Peyer's patch (tissue), 4 donors: ENCODE data around the gene NOTCH2. TPM values are rescaled to one million over a fixed set of nuclear protein-coding genes. Genes with fewer than 3 reads are reported as not detected.

ENCODE experiments used
- DNase-seq, 3 donors: peaks; one replicate each; pipeline ENCODE4 v3.0.0-alpha.2; 2017 to 2019
- H3K27ac ChIP-seq, 4 donors: fragments of 200-600 bp; sonication (generic); one replicate each; pipeline ENCODE4 v1.5.1; 2016 to 2019
- H3K27me3 ChIP-seq, 2 donors: fragments of 200-600 bp; sonication (generic); one replicate each; pipeline ENCODE4 v1.5.1; 2019
- H3K36me3 ChIP-seq, 3 donors: fragments of 200-600 bp; sonication (generic); one replicate each; pipeline ENCODE4 v1.5.1; 2016 to 2019
- H3K4me1 ChIP-seq, 4 donors: fragments of 200-600 bp; sonication (generic); one replicate each; pipeline ENCODE4 v1.5.1; 2016 to 2019
- H3K4me3 ChIP-seq, 4 donors: fragments of 200-600 bp; sonication (generic); 1 replicate in 3 of 4; 2 replicates in 1 of 4; pipeline ENCODE4 v1.5.1; 2016 to 2019; ENCODE audit warnings: mild to moderate bottlenecking in 1 of 4
- H3K9me3 ChIP-seq, 4 donors: fragments of 200-600 bp; sonication (generic); one replicate each; pipeline ENCODE4 v1.5.1; 2016 to 2019; ENCODE audit warnings: mild to moderate bottlenecking in 1 of 4
- POLR2A ChIP-seq, 2 donors: fragments of 450-650 bp; IDR thresholded peaks; one replicate each; pipeline ENCODE4 v1.5.1; 2017; ENCODE audit warnings: antibody characterized with exemption in 2 of 2, mild to moderate bottlenecking in 2 of 2, moderate library complexity in 2 of 2
- total RNA-seq, 4 donors: library from RNA; depleted of rRNA; stranded (reverse); fragments of >200 nt; gene quantifications; one replicate each; pipeline ENCODE4 v1.1.0, GENCODE V29; 2016
- TF ChIP-seq, protein P1 (sequence below), 6 experiments: fragments of 450-650 bp in 4 of 6; fragments of 200-600 bp in 2 of 6; sonication (generic) in 1 of 6; IDR thresholded peaks; one replicate each; pipeline ENCODE4 v1.5.1; 2017 to 2019; ENCODE audit warnings: antibody characterized with exemption in 6 of 6, mild to moderate bottlenecking in 3 of 6, moderate library complexity in 1 of 6

Gene NOTCH2
- total RNA-seq, 4 donors from 2014 or later, result 35.5 to 47.6 (median 40.3) TPM

- Histone ChIP-seq H3K4me1 (no peaks in the 10 kb centered on the region), H3K27ac (no peak overlapping the region), H3K4me3 (no peak overlapping the region), H3K27me3 (no peaks in the 10 kb centered on the region), H3K36me3 (no peaks in the 10 kb centered on the region), H3K9me3 (no peaks in the 10 kb centered on the region)
- DNase-seq, result no peak
- no peak for TF ChIP-seq POLR2A (IDR thresholded peaks at IDR 0.05)
- TF ChIP-seq, protein P1, sequence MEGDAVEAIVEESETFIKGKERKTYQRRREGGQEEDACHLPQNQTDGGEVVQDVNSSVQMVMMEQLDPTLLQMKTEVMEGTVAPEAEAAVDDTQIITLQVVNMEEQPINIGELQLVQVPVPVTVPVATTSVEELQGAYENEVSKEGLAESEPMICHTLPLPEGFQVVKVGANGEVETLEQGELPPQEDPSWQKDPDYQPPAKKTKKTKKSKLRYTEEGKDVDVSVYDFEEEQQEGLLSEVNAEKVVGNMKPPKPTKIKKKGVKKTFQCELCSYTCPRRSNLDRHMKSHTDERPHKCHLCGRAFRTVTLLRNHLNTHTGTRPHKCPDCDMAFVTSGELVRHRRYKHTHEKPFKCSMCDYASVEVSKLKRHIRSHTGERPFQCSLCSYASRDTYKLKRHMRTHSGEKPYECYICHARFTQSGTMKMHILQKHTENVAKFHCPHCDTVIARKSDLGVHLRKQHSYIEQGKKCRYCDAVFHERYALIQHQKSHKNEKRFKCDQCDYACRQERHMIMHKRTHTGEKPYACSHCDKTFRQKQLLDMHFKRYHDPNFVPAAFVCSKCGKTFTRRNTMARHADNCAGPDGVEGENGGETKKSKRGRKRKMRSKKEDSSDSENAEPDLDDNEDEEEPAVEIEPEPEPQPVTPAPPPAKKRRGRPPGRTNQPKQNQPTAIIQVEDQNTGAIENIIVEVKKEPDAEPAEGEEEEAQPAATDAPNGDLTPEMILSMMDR (IDR thresholded peaks at IDR 0.05), result no peak
Measured at GRCh38 chr1:119975006-119975405, 94.5 kb downstream of the NOTCH2 start.

- TF ChIP-seq POLR2A (IDR thresholded peaks at IDR 0.05), result no peak
- TF ChIP-seq, protein P1 (IDR thresholded peaks at IDR 0.05), result no peak
- Histone ChIP-seq H3K27ac (no peak overlapping the region), H3K4me3 (no peak overlapping the region), H3K9me3 (no peaks in the 10 kb centered on the region), H3K36me3 (peaks cover 0 to 7% (median 0%) of the 10 kb centered on the region in 3 donors), H3K27me3 (no peaks in the 10 kb centered on the region), H3K4me1 (no peaks in the 10 kb centered on the region)
- no peak for DNase-seq
Measured at GRCh38 chr1:119974013-119974412, 95.4 kb downstream of the NOTCH2 start.

- H3K4me3 ChIP-seq, result no peak overlapping the region
- TF ChIP-seq, protein P1 (IDR thresholded peaks at IDR 0.05), result no peak
- no peak for TF ChIP-seq POLR2A (IDR thresholded peaks at IDR 0.05)
- no peaks in the 10 kb centered on the region for H3K4me1 ChIP-seq
- no peak for DNase-seq
- H3K27me3 ChIP-seq, result no peaks in the 10 kb centered on the region
- no peak overlapping the region for H3K27ac ChIP-seq
- H3K9me3 ChIP-seq, result no peaks in the 10 kb centered on the region
- H3K36me3 ChIP-seq, result peaks cover 0 to 20% (median 0%) of the 10 kb centered on the region in 3 donors
Measured at GRCh38 chr1:119971710-119972570, 97.5 kb downstream of the NOTCH2 start.

DNA sequence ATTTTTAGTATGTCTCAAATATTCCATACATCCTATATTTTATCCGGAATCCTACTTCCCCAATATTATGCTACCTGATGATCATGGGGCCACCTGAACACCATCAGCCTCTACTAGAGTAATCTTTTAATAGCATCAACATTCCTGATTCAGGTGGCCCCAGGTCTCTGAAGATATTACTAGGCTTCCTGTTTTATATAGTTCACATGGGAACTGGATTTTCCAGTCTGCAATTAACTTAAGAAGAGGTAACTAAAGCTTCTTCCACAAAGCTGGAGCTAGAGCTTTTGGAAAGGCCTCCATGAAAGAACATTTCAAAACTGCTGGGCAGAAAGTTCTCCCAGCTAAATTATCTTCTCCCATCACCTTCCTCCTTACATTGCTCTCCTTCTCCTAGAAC is 100.9 kb downstream of the NOTCH2 start:
- DNase-seq, result no peak
- TF ChIP-seq POLR2A (IDR thresholded peaks at IDR 0.05), result no peak
- TF ChIP-seq, protein P1 (IDR thresholded peaks at IDR 0.05), result no peak
- peaks cover 0 to 41% (median 0%) of the 10 kb centered on the region in 3 donors for H3K36me3 ChIP-seq

DNA sequence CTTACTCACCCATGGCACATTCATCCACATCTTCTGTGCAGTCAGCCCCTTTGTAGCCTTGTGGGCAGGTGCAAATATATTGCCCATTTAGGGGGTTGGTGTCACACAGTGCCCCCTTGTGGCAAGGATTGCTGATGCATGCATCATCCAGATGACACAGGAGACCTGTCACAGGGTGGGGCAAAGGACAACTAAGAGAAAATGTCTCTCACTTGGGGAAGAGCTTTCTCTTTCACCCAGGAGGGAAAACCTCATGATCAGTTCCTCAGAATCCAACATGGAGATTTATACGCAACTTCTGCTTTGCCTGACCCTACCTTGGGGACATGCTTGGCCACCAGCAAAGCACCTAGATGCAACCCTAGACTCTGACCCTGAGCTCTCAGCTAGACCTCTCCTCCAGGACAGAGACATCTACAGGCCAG is 101.4 kb downstream of the NOTCH2 start:
- H3K9me3 ChIP-seq, result no peaks in the 10 kb centered on the region
- no peak for TF ChIP-seq POLR2A (IDR thresholded peaks at IDR 0.05)
- TF ChIP-seq, protein P1 (IDR thresholded peaks at IDR 0.05), result peak; percentile 54 to 81 (median 77)
- H3K36me3 ChIP-seq, result peaks cover 0 to 47% (median 0%) of the 10 kb centered on the region in 3 donors
- H3K4me1 ChIP-seq, result no peaks in the 10 kb centered on the region
- no peaks in the 10 kb centered on the region for H3K27me3 ChIP-seq
- H3K4me3 ChIP-seq, result no peak overlapping the region
- no peak overlapping the region for H3K27ac ChIP-seq
- DNase-seq, result peak; percentile 77 to 92 (median 78)

More for the DNA sequence above, 100.9 kb downstream of the NOTCH2 start:
- H3K4me1 ChIP-seq, result no peaks in the 10 kb centered on the region
- no peaks in the 10 kb centered on the region for H3K27me3 ChIP-seq
- no peak overlapping the region for H3K4me3 ChIP-seq
- H3K9me3 ChIP-seq, result no peaks in the 10 kb centered on the region
- H3K27ac ChIP-seq, result no peak overlapping the region
